HFFc6 (cell line): ENCODE data around the gene WNT1. TPM values are rescaled to one million over a fixed set of nuclear protein-coding genes. Genes with fewer than 3 reads are reported as not detected.

ENCODE experiments used
- DNase-seq: peaks from one replicate; pipeline ENCODE4 v3.0.0-alpha.2; 2018
- H3K27ac Mint-ChIP-seq: 2 replicates; pipeline ENCODE4 v1.8.0; 2020; ENCODE audit warnings: mild to moderate bottlenecking, mixed read lengths
- H3K27me3 Mint-ChIP-seq: 2 replicates; pipeline ENCODE4 v1.8.0; 2021; ENCODE audit warnings: mild to moderate bottlenecking, moderate library complexity, mixed read lengths; ENCODE audit not compliant: insufficient read depth
- H3K36me3 Mint-ChIP-seq: 2 replicates; pipeline ENCODE4 v1.8.0; 2021; ENCODE audit warnings: low read depth, mixed read lengths
- H3K4me1 Mint-ChIP-seq: 2 replicates; pipeline ENCODE4 v1.8.0; 2020; ENCODE audit warnings: low read depth, mixed read lengths
- H3K4me3 Mint-ChIP-seq: 2 replicates; pipeline ENCODE4 v1.8.0; 2020; ENCODE audit warnings: mild to moderate bottlenecking, moderate library complexity, mixed read lengths
- H3K9me3 Mint-ChIP-seq: 2 replicates; pipeline ENCODE4 v1.8.0; 2020; ENCODE audit warnings: mild to moderate bottlenecking, mixed read lengths
- CTCF ChIP-seq: fragments of 200-600 bp; sonication (generic); IDR thresholded peaks from 2 replicates; pipeline ENCODE4 v1.5.0; 2021; ENCODE audit warnings: antibody characterized with exemption, mild to moderate bottlenecking
- total RNA-seq, 6 experiments: library from RNA; stranded (reverse); fragmentation: NEBNext Ultra II Directional; extraction: Animal tissue kit (Norgen Biotek cat#: 25700); gene quantifications; 2 replicates in 1 of 6; 3 replicates in 5 of 6; pipeline ENCODE4 v1.2.3, GENCODE V29; 2021

WNT1 gene
- total RNA-seq, 6 experiments from 2014 or later = not detected

GRCh38 chr12:49025463-49025862 lies 47.3 kb downstream of the WNT1 start:
- Mint-ChIP-seq H3K4me3 (no peak overlapping the region), H3K27me3 (peaks cover 2% of the 10 kb centered on the region; the same call in 1 of the 2 replicates), H3K4me1 (no peaks in the 10 kb centered on the region), H3K27ac (no peak overlapping the region), H3K9me3 (no peaks in the 10 kb centered on the region), H3K36me3 (peaks cover 20% of the 10 kb centered on the region)
- no peak for DNase-seq
- TF ChIP-seq CTCF = no peak

- H3K27ac Mint-ChIP-seq = no peak overlapping the region
- H3K36me3 Mint-ChIP-seq = peaks cover 20% of the 10 kb centered on the region
- no peaks in the 10 kb centered on the region for H3K4me1 Mint-ChIP-seq
- no peak for DNase-seq
- TF ChIP-seq CTCF = no peak
- H3K9me3 Mint-ChIP-seq = no peaks in the 10 kb centered on the region
- no peak overlapping the region for H3K4me3 Mint-ChIP-seq
- H3K27me3 Mint-ChIP-seq = peaks cover 2% of the 10 kb centered on the region; the same call in 1 of the 2 replicates
Measured at GRCh38 chr12:49026101-49026500, 48.0 kb downstream of the WNT1 start.

GRCh38 chr12:49026678-49027480 lies 48.8 kb downstream of the WNT1 start:
- peaks cover 2% of the 10 kb centered on the region; the same call in 1 of the 2 replicates for H3K27me3 Mint-ChIP-seq
- H3K4me1 Mint-ChIP-seq = no peaks in the 10 kb centered on the region
- no peaks in the 10 kb centered on the region for H3K9me3 Mint-ChIP-seq
- peaks cover 20% of the 10 kb centered on the region for H3K36me3 Mint-ChIP-seq
- TF ChIP-seq CTCF = no peak
- no peak overlapping the region for H3K27ac Mint-ChIP-seq
- H3K4me3 Mint-ChIP-seq = no peak overlapping the region
- DNase-seq = no peak

GRCh38 chr12:49027846-49028555 lies 49.9 kb downstream of the WNT1 start:
- H3K27me3 Mint-ChIP-seq = peaks cover 3% of the 10 kb centered on the region
- no peak overlapping the region for H3K27ac Mint-ChIP-seq
- TF ChIP-seq CTCF = no peak
- H3K36me3 Mint-ChIP-seq = peaks cover 20% of the 10 kb centered on the region
- no peak for DNase-seq
- no peaks in the 10 kb centered on the region for H3K9me3 Mint-ChIP-seq
- H3K4me1 Mint-ChIP-seq = no peaks in the 10 kb centered on the region
- no peak overlapping the region for H3K4me3 Mint-ChIP-seq

- H3K27ac Mint-ChIP-seq = no peak overlapping the region
- DNase-seq = no peak
- no peak for TF ChIP-seq CTCF
- H3K27me3 Mint-ChIP-seq = peaks cover 2% of the 10 kb centered on the region
- H3K4me3 Mint-ChIP-seq = no peak overlapping the region
- H3K9me3 Mint-ChIP-seq = no peaks in the 10 kb centered on the region
- peaks cover 22% of the 10 kb centered on the region for H3K36me3 Mint-ChIP-seq
- no peaks in the 10 kb centered on the region for H3K4me1 Mint-ChIP-seq
Measured at GRCh38 chr12:49028666-49029275, 50.6 kb downstream of the WNT1 start.
